Astrocyte (in vitro differentiated cells and primary cell): Measurements from ENCODE around the gene PODXL. TPM values are rescaled to one million over a fixed set of nuclear protein-coding genes. Genes with fewer than 3 reads are reported as not detected.

ENCODE experiments used
- DNase-seq: peaks from one replicate; pipeline ENCODE4 v3.0.0-alpha.2; 2010; ENCODE audit warnings: low read depth
- FAIRE-seq: peaks from 2 replicates; lab custom pipeline; 2011; peaks lifted over from hg19 to GRCh38; lab: Jason Lieb, UNC
- H2AFZ ChIP-seq: 2 replicates; pipeline ENCODE4 v1.6.0; 2012; ENCODE audit warnings: low read depth, low read length, inconsistent platforms
- H3K27ac ChIP-seq: 2 replicates; pipeline ENCODE4 v1.5.1; 2011; ENCODE audit warnings: low read depth, low read length, inconsistent platforms
- H3K27me3 ChIP-seq: 2 replicates; pipeline ENCODE4 v1.6.0; 2011; ENCODE audit warnings: low read length, inconsistent platforms; ENCODE audit not compliant: insufficient read depth
- H3K36me3 ChIP-seq: 2 replicates; pipeline ENCODE4 v1.5.1; 2011; ENCODE audit warnings: low read length, inconsistent platforms; ENCODE audit not compliant: insufficient read depth
- H3K4me1 ChIP-seq: 2 replicates; pipeline ENCODE4 v1.5.1; 2011; ENCODE audit warnings: low read length, inconsistent platforms; ENCODE audit not compliant: insufficient read depth
- H3K4me2 ChIP-seq: 2 replicates; pipeline ENCODE4 v1.6.0; 2012; ENCODE audit warnings: low read length, inconsistent platforms
- H3K4me3 ChIP-seq: 2 replicates; pipeline ENCODE4 v1.5.1; 2011; ENCODE audit warnings: low read depth, mild to moderate bottlenecking, low read length, inconsistent platforms; ENCODE audit not compliant: insufficient read depth
- H3K79me2 ChIP-seq: 2 replicates; pipeline ENCODE4 v1.6.0; 2012; ENCODE audit warnings: mild to moderate bottlenecking, low read length, inconsistent platforms; ENCODE audit not compliant: insufficient read depth
- H3K9ac ChIP-seq: 2 replicates; pipeline ENCODE4 v1.6.0; 2012; ENCODE audit warnings: mild to moderate bottlenecking, low read length, inconsistent platforms
- H3K9me3 ChIP-seq: 2 replicates; pipeline ENCODE4 v1.5.1; 2012; ENCODE audit warnings: low read depth, mild to moderate bottlenecking, low read length, inconsistent platforms; ENCODE audit not compliant: insufficient read depth
- H4K20me1 ChIP-seq: 2 replicates; pipeline ENCODE4 v1.6.0; 2012; ENCODE audit warnings: low read length, inconsistent platforms; ENCODE audit not compliant: insufficient read depth
- H3K27ac Mint-ChIP-seq: one replicate; pipeline ENCODE4 v1.8.0; 2021; ENCODE audit warnings: mild to moderate bottlenecking, mixed read lengths; ENCODE audit not compliant: unreplicated experiment
- H3K27me3 Mint-ChIP-seq: one replicate; pipeline ENCODE4 v1.8.0; 2021; ENCODE audit warnings: low read depth, mixed read lengths; ENCODE audit not compliant: unreplicated experiment
- H3K36me3 Mint-ChIP-seq: one replicate; pipeline ENCODE4 v1.8.0; 2021; ENCODE audit warnings: low read depth, mixed read lengths; ENCODE audit not compliant: unreplicated experiment
- H3K4me1 Mint-ChIP-seq: one replicate; pipeline ENCODE4 v1.8.0; 2021; ENCODE audit warnings: low read depth, mixed read lengths; ENCODE audit not compliant: unreplicated experiment
- H3K4me3 Mint-ChIP-seq: one replicate; pipeline ENCODE4 v1.8.0; 2021; ENCODE audit warnings: mild to moderate bottlenecking, moderate library complexity, mixed read lengths; ENCODE audit not compliant: unreplicated experiment
- H3K9me3 Mint-ChIP-seq: one replicate; pipeline ENCODE4 v1.8.0; 2021; ENCODE audit warnings: mild to moderate bottlenecking, mixed read lengths; ENCODE audit not compliant: unreplicated experiment
- EZH2 ChIP-seq: IDR thresholded peaks from 2 replicates; pipeline ENCODE4 v1.6.1; 2012; ENCODE audit warnings: mild to moderate bottlenecking, low read length, inconsistent platforms; ENCODE audit not compliant: insufficient read depth
- total RNA-seq: library from RNA; stranded (reverse); gene quantifications from 2 replicates; pipeline ENCODE4 v1.2.1, GENCODE V29; 2021
- TF ChIP-seq, protein P1 (sequence below): IDR thresholded peaks from 2 replicates; pipeline ENCODE4 v1.5.1; 2011; ENCODE audit warnings: low read depth, mild to moderate bottlenecking, inconsistent platforms, low read length, moderate library complexity; ENCODE audit not compliant: insufficient read depth

PODXL gene
- total RNA-seq, 1 donor from 2014 or later, result 47.1 TPM

DNA sequence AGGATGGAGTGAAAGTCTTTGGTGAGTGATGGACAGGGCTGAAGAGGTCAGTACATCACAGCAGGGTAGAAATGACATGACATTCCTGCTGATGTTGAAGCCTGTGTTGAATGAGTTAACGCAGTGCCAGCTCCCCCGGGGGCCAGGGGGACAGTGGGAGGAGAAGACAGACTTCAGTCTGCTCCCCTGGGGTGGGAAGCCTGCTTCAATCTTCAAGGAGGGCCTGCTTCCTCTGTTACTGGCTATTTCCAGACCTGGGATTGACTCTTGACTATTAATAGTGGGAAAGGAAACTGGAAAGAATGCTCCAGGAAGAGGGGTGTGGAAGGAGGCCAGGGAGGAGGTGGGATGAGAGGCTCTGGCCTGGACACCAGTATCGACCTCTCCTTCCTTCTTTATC lies 27.2 kb downstream of the PODXL start:
- no peaks in the 10 kb centered on the region for H3K36me3 Mint-ChIP-seq
- peak overlapping the region; percentile 43 for H3K27ac Mint-ChIP-seq
- H4K20me1 ChIP-seq, result no peaks in the 10 kb centered on the region
- no peaks in the 10 kb centered on the region for H3K9me3 Mint-ChIP-seq
- no peaks in the 10 kb centered on the region for H3K4me1 ChIP-seq
- H3K27ac ChIP-seq, result no peak overlapping the region
- H3K27me3 Mint-ChIP-seq, result peaks cover 2% of the 10 kb centered on the region
- H3K9me3 ChIP-seq, result no peaks in the 10 kb centered on the region
- H3K36me3 ChIP-seq, result no peaks in the 10 kb centered on the region
- peaks cover 14% of the 10 kb centered on the region for H3K4me1 Mint-ChIP-seq
- H3K4me3 ChIP-seq, result no peak overlapping the region
- H3K27me3 ChIP-seq, result no peaks in the 10 kb centered on the region
- FAIRE-seq (no peak), DNase-seq (no peak)
- TF ChIP-seq EZH2, result no peak
- TF ChIP-seq, protein P1, sequence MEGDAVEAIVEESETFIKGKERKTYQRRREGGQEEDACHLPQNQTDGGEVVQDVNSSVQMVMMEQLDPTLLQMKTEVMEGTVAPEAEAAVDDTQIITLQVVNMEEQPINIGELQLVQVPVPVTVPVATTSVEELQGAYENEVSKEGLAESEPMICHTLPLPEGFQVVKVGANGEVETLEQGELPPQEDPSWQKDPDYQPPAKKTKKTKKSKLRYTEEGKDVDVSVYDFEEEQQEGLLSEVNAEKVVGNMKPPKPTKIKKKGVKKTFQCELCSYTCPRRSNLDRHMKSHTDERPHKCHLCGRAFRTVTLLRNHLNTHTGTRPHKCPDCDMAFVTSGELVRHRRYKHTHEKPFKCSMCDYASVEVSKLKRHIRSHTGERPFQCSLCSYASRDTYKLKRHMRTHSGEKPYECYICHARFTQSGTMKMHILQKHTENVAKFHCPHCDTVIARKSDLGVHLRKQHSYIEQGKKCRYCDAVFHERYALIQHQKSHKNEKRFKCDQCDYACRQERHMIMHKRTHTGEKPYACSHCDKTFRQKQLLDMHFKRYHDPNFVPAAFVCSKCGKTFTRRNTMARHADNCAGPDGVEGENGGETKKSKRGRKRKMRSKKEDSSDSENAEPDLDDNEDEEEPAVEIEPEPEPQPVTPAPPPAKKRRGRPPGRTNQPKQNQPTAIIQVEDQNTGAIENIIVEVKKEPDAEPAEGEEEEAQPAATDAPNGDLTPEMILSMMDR, result no peak
- peaks cover 15% of the 10 kb centered on the region for H3K79me2 ChIP-seq
- H3K4me3 Mint-ChIP-seq, result no peak overlapping the region
- H3K9ac ChIP-seq, result no peak overlapping the region
- no peak overlapping the region for H2AFZ ChIP-seq
- no peak overlapping the region for H3K4me2 ChIP-seq

DNA sequence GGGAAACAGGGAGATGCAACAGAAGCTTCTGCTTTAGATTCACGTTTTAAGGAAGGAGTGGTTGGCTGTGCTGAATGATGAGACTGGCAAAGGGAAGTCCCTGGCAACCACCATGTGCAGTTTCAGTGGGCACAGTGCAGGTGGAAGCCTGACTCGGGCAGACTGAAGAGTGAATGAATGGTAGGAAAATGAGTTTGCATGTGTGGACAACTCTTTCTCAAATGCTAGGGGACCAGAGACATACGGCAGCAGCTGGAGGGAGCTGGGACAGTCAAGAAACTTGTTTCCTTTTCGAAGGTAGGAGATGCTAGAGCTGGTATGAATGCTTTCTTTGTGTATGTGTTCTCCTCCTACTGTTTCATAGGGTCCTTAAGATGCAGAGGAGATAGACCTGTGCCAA lies 29.0 kb downstream of the PODXL start:
- Mint-ChIP-seq H3K9me3 (no peaks in the 10 kb centered on the region), H3K4me3 (no peak overlapping the region), H3K36me3 (no peaks in the 10 kb centered on the region), H3K27me3 (peaks cover 2% of the 10 kb centered on the region), H3K4me1 (peaks cover 18% of the 10 kb centered on the region), H3K27ac (no peak overlapping the region)
- no peak for DNase-seq
- Histone ChIP-seq H2AFZ (no peak overlapping the region), H3K4me2 (no peak overlapping the region), H3K27me3 (no peaks in the 10 kb centered on the region), H3K9ac (no peak overlapping the region), H3K36me3 (no peaks in the 10 kb centered on the region), H4K20me1 (no peaks in the 10 kb centered on the region), H3K4me1 (no peaks in the 10 kb centered on the region), H3K4me3 (no peak overlapping the region), H3K27ac (no peak overlapping the region), H3K9me3 (no peaks in the 10 kb centered on the region), H3K79me2 (peaks cover 14% of the 10 kb centered on the region)
- FAIRE-seq, result no peak
- TF ChIP-seq EZH2, result no peak
- TF ChIP-seq, protein P1, result no peak

GRCh38 chr7:131525820-131526219 lies 30.6 kb downstream of the PODXL start:
- Mint-ChIP-seq H3K27me3 (no peaks in the 10 kb centered on the region), H3K4me1 (peaks cover 27% of the 10 kb centered on the region), H3K27ac (no peak overlapping the region), H3K4me3 (no peak overlapping the region), H3K36me3 (no peaks in the 10 kb centered on the region), H3K9me3 (no peaks in the 10 kb centered on the region)
- DNase-seq (no peak), FAIRE-seq (no peak)
- H2AFZ ChIP-seq, result no peak overlapping the region
- H3K9ac ChIP-seq, result no peak overlapping the region
- peaks cover 13% of the 10 kb centered on the region for H3K79me2 ChIP-seq
- no peak overlapping the region for H3K4me3 ChIP-seq
- no peaks in the 10 kb centered on the region for H3K36me3 ChIP-seq
- no peak for TF ChIP-seq EZH2
- TF ChIP-seq, protein P1, result no peak
- H3K27ac ChIP-seq, result no peak overlapping the region
- H3K27me3 ChIP-seq, result no peaks in the 10 kb centered on the region
- no peaks in the 10 kb centered on the region for H3K4me1 ChIP-seq
- no peak overlapping the region for H3K4me2 ChIP-seq
- H3K9me3 ChIP-seq, result no peaks in the 10 kb centered on the region
- H4K20me1 ChIP-seq, result no peaks in the 10 kb centered on the region
